HL-60 (cell line): ENCODE measurements around the gene TXNRD3.

Experiments
- CTCF ChIP-seq: IDR thresholded peaks from one replicate; pipeline ENCODE4 v1.5.1; 2011; ENCODE audit warnings: low read length, control low read depth, inconsistent platforms; ENCODE audit not compliant: insufficient read depth
- REST ChIP-seq: IDR thresholded peaks from 2 replicates; pipeline ENCODE4 v1.6.1; 2012; ENCODE audit warnings: low read depth; ENCODE audit not compliant: insufficient replicate concordance
- SPI1 ChIP-seq: IDR thresholded peaks from 2 replicates; pipeline ENCODE4 v1.6.1; 2012; ENCODE audit warnings: low read depth, mild to moderate bottlenecking, borderline replicate concordance

- TF ChIP-seq CTCF (no peak), REST (no peak), SPI1 (no peak)
These were observed 33.1 kb downstream of the TXNRD3 start for GRCh38 chr3:126621627-126622345.
